PC-3 (cell line): ENCODE measurements around the gene MAP4K2.

Source experiments
- CTCF ChIP-seq: fragments of 300-600 bp; sonication (generic); conservative IDR thresholded peaks from 2 replicates; pipeline ENCODE4 v1.5.1; 2017; ENCODE audit warnings: antibody characterized with exemption, low read depth, mild to moderate bottlenecking, low read length
- EZH2 ChIP-seq: fragments of 300-600 bp; sonication (generic); IDR thresholded peaks from one replicate; pipeline ENCODE4 v1.6.1; 2017; ENCODE audit warnings: antibody characterized with exemption, mild to moderate bottlenecking, low read length; ENCODE audit not compliant: unreplicated experiment
- EZH2phosphoT487 ChIP-seq: fragments of 300-600 bp; sonication (generic); IDR thresholded peaks from 2 replicates; pipeline ENCODE4 v1.6.1; 2018; ENCODE audit warnings: mild to moderate bottlenecking, antibody characterized with exemption, low read length, borderline replicate concordance

- no peak for TF ChIP-seq CTCF
- no peak for TF ChIP-seq EZH2
- no peak for TF ChIP-seq EZH2phosphoT487
Measured at GRCh38 chr11:64836448-64837072, 33.5 kb upstream of the MAP4K2 start.
